Urinary bladder (tissue), 4 donors: ENCODE measurements around the gene TTLL11. TPM values are rescaled to one million over a fixed set of nuclear protein-coding genes. Genes with fewer than 3 reads are reported as not detected.

ENCODE experiments used
- DNase-seq: peaks from one replicate; pipeline ENCODE4 v3.0.0-alpha.2; 2015; ENCODE audit errors: extremely low spot score
- H3K27ac ChIP-seq: one replicate; pipeline ENCODE4 v1.5.1; 2013; ENCODE audit warnings: low read depth, mild to moderate bottlenecking, moderate library complexity
- H3K36me3 ChIP-seq: one replicate; pipeline ENCODE4 v1.6.1; 2013; ENCODE audit warnings: mild to moderate bottlenecking, moderate library complexity; ENCODE audit not compliant: insufficient read depth
- H3K4me1 ChIP-seq: one replicate; pipeline ENCODE4 v1.6.1; 2013; ENCODE audit warnings: mild to moderate bottlenecking, moderate library complexity; ENCODE audit not compliant: insufficient read depth
- H3K4me3 ChIP-seq: one replicate; pipeline ENCODE4 v1.5.1; 2013; ENCODE audit warnings: low read depth, low read length
- WGBS: extraction: QIAGEN DNeasy Blood & Tissue Kit; methylation state at CpG from one replicate; pipeline ENCODE4 v1.1.7; 2013; 5-methylcytosine and 5-hydroxymethylcytosine counted together
- polyA plus RNA-seq: library from polyadenylated mRNA; stranded (reverse); fragments of 200-250 nt; gene quantifications from one replicate; pipeline ENCODE4 v1.2.3, GENCODE V29; 2013
- total RNA-seq: library from RNA; depleted of rRNA; stranded (reverse); fragments of >200 nt; gene quantifications from one replicate; pipeline ENCODE4 v1.2.3, GENCODE V29; 2014
- donor health status: healthy with polysubstance abuse.
- donor health status: healthy.

TTLL11 gene
- total and polyA plus RNA-seq, 2 donors, result 12.8 to 14.4 TPM

DNA sequence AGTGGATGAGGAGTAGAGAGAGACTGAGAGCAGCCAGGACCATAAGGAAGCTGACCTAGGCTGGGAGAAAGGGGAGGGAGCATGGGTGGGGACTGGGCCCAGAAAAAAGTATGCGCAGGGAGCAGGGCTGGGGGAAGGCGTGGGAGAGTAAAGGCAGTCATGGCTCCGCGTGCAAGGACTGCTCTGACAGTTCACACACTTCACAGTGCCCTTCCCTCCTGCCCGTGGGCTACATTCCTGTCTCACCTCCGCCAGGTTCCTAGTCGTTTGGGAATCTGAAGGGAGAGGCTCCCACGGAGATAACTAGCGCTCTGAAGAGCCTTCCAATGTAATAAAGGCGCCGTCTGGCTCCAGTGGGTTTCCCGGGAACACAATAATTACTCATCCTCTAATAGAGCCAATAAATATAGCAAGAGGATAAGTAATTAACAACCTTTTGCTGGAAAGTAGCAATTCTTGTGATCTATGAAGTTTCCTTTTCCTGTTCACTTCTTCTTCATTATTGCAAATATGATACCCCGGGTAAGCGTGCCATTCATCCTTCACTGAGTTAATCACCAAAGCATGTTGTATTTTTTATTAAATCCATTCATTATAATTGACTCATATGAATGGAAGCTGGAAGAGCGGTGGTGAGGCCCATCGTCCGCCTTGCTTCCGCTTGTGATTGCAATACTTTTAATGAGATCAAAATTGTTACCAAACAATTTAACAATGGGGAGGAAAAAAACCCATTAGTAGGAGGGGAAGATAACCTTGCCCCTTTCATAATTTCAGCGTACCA lies 39.3 kb downstream of the TTLL11 start:
- 80% methylated on average over 19 of the region's 19 CpGs for WGBS
- no peak for DNase-seq
- Histone ChIP-seq H3K4me3 (no peak overlapping the region), H3K27ac (no peak overlapping the region), H3K4me1 (no peaks in the 10 kb centered on the region), H3K36me3 (no peaks in the 10 kb centered on the region)

GRCh38 chr9:122053064-122053463 lies 40.0 kb downstream of the TTLL11 start:
- Histone ChIP-seq H3K4me1 (no peaks in the 10 kb centered on the region), H3K4me3 (no peak overlapping the region), H3K36me3 (no peaks in the 10 kb centered on the region), H3K27ac (no peak overlapping the region)
- 83% methylated on average over 10 of the region's 10 CpGs for WGBS
- DNase-seq, result no peak

- no peak for DNase-seq
- H3K4me3 ChIP-seq, result no peak overlapping the region
- 92% methylated on average over 7 of the region's 7 CpGs for WGBS
- no peaks in the 10 kb centered on the region for H3K36me3 ChIP-seq
- no peaks in the 10 kb centered on the region for H3K4me1 ChIP-seq
- no peak overlapping the region for H3K27ac ChIP-seq
Measured at GRCh38 chr9:122051351-122052321, 41.5 kb downstream of the TTLL11 start.

- 97% methylated on average over 7 of the region's 7 CpGs for WGBS
- no peaks in the 10 kb centered on the region for H3K36me3 ChIP-seq
- no peak overlapping the region for H3K4me3 ChIP-seq
- no peaks in the 10 kb centered on the region for H3K4me1 ChIP-seq
- no peak for DNase-seq
- H3K27ac ChIP-seq, result no peak overlapping the region
Measured at GRCh38 chr9:122050167-122050566, 42.9 kb downstream of the TTLL11 start.

- H3K4me3 ChIP-seq, result no peak overlapping the region
- 88% methylated on average over 7 of the region's 7 CpGs for WGBS
- no peaks in the 10 kb centered on the region for H3K36me3 ChIP-seq
- DNase-seq, result no peak
- H3K27ac ChIP-seq, result no peak overlapping the region
- no peaks in the 10 kb centered on the region for H3K4me1 ChIP-seq
Measured at GRCh38 chr9:122042056-122042455, 51.1 kb downstream of the TTLL11 start.

DNA sequence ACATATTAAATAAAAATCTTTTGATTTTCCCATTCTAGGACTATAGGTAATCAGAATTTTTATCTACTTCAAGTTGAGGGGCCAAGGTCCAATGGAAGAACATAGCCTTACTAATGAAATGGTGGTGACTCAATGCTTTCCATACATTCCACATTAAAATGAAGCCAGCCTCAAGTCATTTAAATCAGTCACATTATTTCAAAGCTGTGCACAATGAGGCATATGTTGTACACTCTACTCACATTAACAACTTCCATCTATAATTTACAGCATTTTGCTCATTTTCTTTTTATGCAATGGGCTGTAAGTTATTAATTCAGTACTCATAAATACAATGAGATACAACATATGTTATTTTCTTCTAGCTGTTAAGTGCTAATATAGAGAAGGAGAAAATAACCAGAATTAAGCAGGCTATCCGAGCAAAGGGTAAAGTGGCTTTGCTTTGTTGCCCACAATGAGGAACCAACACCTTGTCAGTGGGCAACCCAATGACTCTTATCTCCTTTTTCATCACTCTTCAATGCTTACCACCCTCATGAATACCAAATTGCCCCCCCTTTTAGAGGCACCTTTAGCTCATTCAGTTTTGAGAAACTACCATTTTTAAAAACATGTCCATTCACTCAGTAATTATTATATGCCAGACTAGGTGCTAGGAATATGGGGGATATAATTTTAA lies 52.4 kb downstream of the TTLL11 start:
- no peak overlapping the region for H3K4me3 ChIP-seq
- H3K27ac ChIP-seq, result no peak overlapping the region
- H3K36me3 ChIP-seq, result no peaks in the 10 kb centered on the region
- DNase-seq, result no peak
- WGBS, result 0% methylated on average over 1 of the region's 1 CpG
- no peaks in the 10 kb centered on the region for H3K4me1 ChIP-seq

DNA sequence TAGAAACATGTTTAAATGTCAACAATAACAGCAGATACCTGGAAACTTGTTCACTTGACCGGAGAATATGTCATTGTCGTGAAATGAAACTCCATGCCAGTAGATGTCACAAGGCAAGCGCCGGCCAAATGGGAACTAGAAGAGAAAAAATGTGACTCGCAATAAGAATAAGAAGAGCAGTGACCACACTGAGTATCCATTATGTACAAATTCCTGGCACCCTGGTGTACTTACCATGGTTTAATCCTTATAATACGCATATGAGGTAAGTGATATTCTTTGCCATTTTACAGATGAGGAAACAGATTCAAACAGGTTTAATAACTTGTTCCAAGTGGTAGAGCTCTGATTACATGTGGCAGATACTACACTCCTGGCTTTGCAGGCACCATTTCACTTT lies 53.9 kb downstream of the TTLL11 start:
- Histone ChIP-seq H3K4me3 (no peak overlapping the region), H3K4me1 (no peaks in the 10 kb centered on the region), H3K27ac (no peak overlapping the region), H3K36me3 (no peaks in the 10 kb centered on the region)
- WGBS, result 97% methylated on average over 6 of the region's 6 CpGs
- no peak for DNase-seq

- Histone ChIP-seq H3K36me3 (no peaks in the 10 kb centered on the region), H3K27ac (no peak overlapping the region), H3K4me3 (no peak overlapping the region), H3K4me1 (no peaks in the 10 kb centered on the region)
- WGBS, result 58% methylated on average over 1 of the region's 1 CpG
- DNase-seq, result no peak
Measured at GRCh38 chr9:122036988-122037387, 56.1 kb downstream of the TTLL11 start.

DNA sequence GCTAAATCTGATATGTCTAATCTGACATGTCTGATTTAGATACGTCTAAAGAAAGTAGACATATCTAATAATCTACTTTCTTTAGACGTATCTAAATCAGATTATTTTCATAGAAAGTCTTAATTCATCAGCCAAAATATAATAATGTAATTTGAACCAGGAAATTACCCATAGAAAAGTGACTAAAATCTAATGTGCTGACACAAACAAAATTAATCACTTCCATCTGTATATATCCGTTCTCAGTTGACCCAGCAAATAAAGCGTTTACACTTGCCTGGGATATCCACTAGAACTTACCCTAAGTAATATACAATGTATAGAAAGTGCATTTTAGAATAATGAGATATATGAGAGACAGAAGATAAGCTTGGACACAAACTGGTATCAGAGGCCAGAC lies 56.7 kb downstream of the TTLL11 start:
- 91% methylated on average over 4 of the region's 4 CpGs for WGBS

DNA sequence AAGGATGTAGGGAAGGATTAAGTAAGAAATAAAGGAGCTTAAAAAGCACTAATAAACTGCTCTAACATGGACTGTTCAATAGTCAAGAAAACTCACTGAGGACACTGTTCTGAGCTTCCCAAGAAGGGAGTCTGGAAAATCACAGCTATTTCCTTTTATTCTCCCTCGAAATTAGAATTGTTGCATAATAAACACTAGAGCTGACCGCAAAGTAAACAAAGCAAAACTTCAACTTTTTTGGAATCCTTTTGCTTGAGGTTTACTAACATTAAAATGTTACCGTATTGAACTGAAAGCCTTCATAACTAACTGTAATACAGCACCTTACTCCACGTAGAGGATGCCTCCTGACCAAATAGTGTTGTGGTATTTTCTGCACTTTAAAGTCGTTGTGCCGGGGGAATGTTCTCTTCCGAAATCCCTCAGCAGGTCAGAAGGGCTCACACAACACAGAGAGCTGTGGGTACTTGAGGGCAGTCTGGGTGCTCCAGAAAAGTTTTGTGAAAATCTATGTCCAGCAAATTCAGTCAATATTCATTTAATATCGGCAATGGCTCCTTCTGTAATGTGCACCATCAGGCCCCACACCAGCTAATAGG lies 59.2 kb downstream of the TTLL11 start:
- no peak overlapping the region for H3K27ac ChIP-seq
- no peak for DNase-seq
- no peak overlapping the region for H3K4me3 ChIP-seq
- H3K4me1 ChIP-seq, result no peaks in the 10 kb centered on the region
- H3K36me3 ChIP-seq, result no peaks in the 10 kb centered on the region
- WGBS, result 69% methylated on average over 8 of the region's 8 CpGs

More for the DNA sequence above, 56.7 kb downstream of the TTLL11 start:
- H3K4me3 ChIP-seq, result no peak overlapping the region
- no peak overlapping the region for H3K27ac ChIP-seq
- H3K36me3 ChIP-seq, result no peaks in the 10 kb centered on the region
- no peaks in the 10 kb centered on the region for H3K4me1 ChIP-seq
- no peak for DNase-seq

GRCh38 chr9:122032346-122032745 lies 60.8 kb downstream of the TTLL11 start:
- Histone ChIP-seq H3K36me3 (no peaks in the 10 kb centered on the region), H3K4me3 (no peak overlapping the region), H3K27ac (no peak overlapping the region)

DNA sequence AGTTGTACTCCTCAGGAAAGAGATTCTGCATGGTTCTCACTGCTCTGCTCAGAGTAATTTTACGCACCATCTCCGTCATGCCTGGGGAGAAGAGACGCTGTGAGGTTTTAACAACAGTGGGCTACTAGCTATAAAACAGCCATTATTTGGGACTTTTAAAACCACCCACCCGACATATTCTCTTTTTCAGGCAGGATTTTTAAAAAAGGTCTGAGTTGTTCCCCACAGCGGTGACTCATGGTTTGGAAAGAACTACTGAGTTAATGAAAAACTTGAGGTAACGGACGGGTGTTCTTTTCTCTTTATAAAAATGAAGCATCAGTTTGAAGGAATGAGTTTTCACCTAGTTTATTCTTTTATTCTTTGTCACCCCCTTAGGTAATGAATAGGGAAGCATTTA lies 61.3 kb downstream of the TTLL11 start:
- no peaks in the 10 kb centered on the region for H3K36me3 ChIP-seq
- no peak overlapping the region for H3K4me3 ChIP-seq
- DNase-seq, result no peak
- no peak overlapping the region for H3K27ac ChIP-seq
- no peaks in the 10 kb centered on the region for H3K4me1 ChIP-seq
- 85% methylated on average over 7 of the region's 7 CpGs for WGBS

More at GRCh38 chr9:122032346-122032745, 60.8 kb downstream of the TTLL11 start:
- DNase-seq, result no peak
- no peaks in the 10 kb centered on the region for H3K4me1 ChIP-seq
- 84% methylated on average over 3 of the region's 3 CpGs for WGBS

DNA sequence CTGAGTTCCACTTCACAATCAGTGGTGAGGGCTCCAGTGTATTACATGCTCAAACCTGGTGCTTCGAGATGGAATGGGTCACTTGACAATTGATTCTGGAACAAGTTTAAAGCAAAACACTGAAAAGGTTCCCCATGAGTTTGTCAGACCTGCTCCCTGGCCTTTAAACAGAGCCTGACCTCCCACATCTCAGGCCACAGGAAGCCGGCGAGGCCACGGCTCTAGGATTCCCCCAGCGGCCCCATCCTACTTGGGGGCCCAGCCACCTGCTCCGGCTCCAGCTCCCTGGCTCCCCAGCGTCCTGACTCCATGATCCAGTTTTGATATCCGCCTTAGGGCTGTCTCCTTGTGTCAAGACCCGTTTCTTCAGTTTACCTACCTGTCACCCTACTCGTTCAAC lies 62.0 kb downstream of the TTLL11 start:
- DNase-seq, result no peak
- H3K36me3 ChIP-seq, result no peaks in the 10 kb centered on the region
- H3K4me3 ChIP-seq, result no peak overlapping the region
- no peaks in the 10 kb centered on the region for H3K4me1 ChIP-seq
- 84% methylated on average over 10 of the region's 10 CpGs for WGBS
- no peak overlapping the region for H3K27ac ChIP-seq
